Middle frontal gyrus (tissue), 1 donor: ENCODE results near the gene FAM186B.
A peak's percentile ranks its signal among the peaks of the same experiment; 100 is the strongest.

Experiments
- DNase-seq: peaks from one replicate; pipeline ENCODE4 v3.0.0-alpha.2; 2015; ENCODE audit warnings: low spot score; ENCODE audit errors: extremely low spot score

Gene FAM186B

GRCh38 chr12:49609059-49609874, 3.8 kb upstream of the FAM186B start:
- DNase-seq: no peak

- DNase-seq: no peak
Observed at GRCh38 chr12:49604856-49605255, 583 bp downstream of the FAM186B start.

GRCh38 chr12:49603721-49604120, 1.7 kb downstream of the FAM186B start:
- DNase-seq: no peak

- no peak for DNase-seq
Observed at GRCh38 chr12:49599961-49600360, 5.5 kb downstream of the FAM186B start.

- DNase-seq: no peak
Observed at GRCh38 chr12:49598527-49598926, 6.9 kb downstream of the FAM186B start.

GRCh38 chr12:49588721-49589516, 16.5 kb downstream of the FAM186B start:
- DNase-seq: no peak

- DNase-seq: no peak
Observed at GRCh38 chr12:49588281-49588680, 17.2 kb downstream of the FAM186B start.

GRCh38 chr12:49587174-49587908, 18.1 kb downstream of the FAM186B start:
- DNase-seq: no peak

GRCh38 chr12:49585477-49586459, 19.7 kb downstream of the FAM186B start:
- DNase-seq: no peak

- DNase-seq: no peak
Observed at GRCh38 chr12:49584591-49584990, 20.8 kb downstream of the FAM186B start.

GRCh38 chr12:49583366-49584094, 21.9 kb downstream of the FAM186B start:
- DNase-seq: peak; percentile 4

- DNase-seq: no peak
Observed at GRCh38 chr12:49582850-49583249, 22.6 kb downstream of the FAM186B start.

GRCh38 chr12:49582201-49582600, 23.2 kb downstream of the FAM186B start:
- no peak for DNase-seq

- peak; percentile 79 for DNase-seq
Observed at GRCh38 chr12:49580572-49581535, 24.6 kb downstream of the FAM186B start.

- DNase-seq: no peak
Observed at GRCh38 chr12:49578471-49579112, 26.8 kb downstream of the FAM186B start.

- no peak for DNase-seq
Observed at GRCh38 chr12:49577589-49578315, 27.7 kb downstream of the FAM186B start.

- no peak for DNase-seq
Observed at GRCh38 chr12:49568442-49569162, 36.8 kb downstream of the FAM186B start.
